NCI-H1694 treated with DMSO at 0.1 percent for 48 hours (cell line): ENCODE results near the gene CALHM3.
"Not testable (repeated sequence)": the region's sequence is repeated elsewhere in the genome, so short reads cannot be mapped to it uniquely, and the experiment has no call there.

Experiments
- DNase-seq: peaks from one replicate; lab custom pipeline; 2025; lab: John Stamatoyannopoulos, UW

The CALHM3 gene

DNA sequence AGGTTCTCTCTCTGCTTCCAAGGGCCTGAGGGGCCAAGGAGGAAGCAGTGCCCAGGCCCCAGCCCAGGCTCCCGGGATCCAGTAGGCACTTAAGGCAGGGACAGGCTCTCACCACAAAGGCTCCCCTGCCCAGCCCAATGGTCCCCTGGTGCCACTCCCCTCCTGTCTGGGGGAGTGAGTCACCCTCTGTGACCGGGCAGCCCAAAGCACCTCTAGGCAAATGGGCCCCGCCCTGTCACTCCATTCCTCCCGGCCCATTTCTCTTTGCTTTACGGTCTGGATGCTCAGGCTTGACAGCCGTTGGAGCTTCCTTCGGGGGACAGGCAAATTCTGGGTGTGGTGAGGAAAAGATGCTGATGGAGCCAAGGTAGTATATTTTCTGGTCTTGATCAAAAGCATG is at the start of gene CALHM3:
CALHM3 (minus strand) TSS at position 106 of the 400 bp plus-strand sequence. CDS start 208 bp downstream, outside the sequence.
- no peak for DNase-seq

GRCh38 chr10:103528549-103528948 is 49.5 kb upstream of the CALHM3 start:
- no peak for DNase-seq

- not testable (repeated sequence) for DNase-seq
Measured at GRCh38 chr10:103527476-103527875, 48.4 kb upstream of the CALHM3 start.

DNA sequence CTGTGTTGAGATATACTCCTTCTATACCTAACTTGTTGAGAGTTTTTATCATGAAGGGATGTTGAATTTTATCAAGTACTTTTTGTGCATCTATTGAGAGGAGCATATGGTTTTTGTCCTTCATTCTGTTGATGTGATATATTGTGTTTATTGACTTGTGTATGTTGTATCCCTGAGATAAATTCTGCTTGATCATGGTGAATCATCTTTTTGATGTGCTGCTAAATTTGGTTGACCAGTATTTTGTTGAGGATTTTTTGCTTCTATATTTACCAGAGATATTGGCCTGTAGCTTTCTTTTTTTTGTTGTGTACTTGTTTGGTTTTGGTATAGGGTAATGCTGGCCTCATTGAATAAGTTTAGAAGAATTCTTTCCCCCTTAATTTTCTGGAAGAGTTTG is 46.9 kb upstream of the CALHM3 start:
- DNase-seq, result no peak

DNA sequence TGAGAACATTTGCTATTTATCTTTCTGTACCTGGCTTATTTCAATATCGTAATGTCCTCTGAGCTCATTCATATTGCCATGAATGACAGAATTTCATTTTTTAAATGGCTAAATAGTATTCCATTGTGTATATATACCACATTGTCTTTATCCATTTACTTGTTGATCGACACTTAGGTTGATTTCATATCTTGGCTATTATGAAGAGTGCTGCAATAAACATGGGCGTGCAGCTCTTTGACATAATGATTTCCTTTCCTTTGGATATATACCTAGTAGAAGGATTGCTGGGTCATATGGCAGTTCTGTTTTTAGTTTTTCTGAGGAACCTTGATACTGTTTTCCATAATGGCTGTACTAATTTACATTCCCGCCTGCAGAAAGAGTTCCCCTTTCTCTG is 44.6 kb upstream of the CALHM3 start:
- no peak for DNase-seq

DNA sequence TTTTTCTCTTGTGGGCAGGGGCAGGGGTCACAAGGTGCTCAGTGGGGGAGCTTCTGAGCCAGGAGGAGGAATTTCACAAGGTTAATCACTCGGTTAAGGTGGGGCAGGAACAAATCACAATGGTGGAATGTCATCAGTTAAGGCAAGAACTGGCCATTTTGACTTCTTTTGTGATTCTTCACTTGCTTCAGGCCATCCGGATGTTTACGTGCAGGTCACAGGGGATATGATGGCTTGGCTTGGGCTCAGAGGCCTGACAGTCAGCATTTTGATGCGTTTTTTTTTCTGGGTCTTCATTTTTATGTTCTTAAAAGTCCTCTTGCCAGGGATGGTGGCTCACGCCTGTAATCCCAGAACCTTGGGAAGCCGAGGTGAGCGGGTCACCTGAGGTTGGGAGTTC is 43.0 kb upstream of the CALHM3 start:
- DNase-seq, result not testable (repeated sequence)

- no peak for DNase-seq
Measured at GRCh38 chr10:103519798-103520197, 40.8 kb upstream of the CALHM3 start.

- no peak for DNase-seq
Measured at GRCh38 chr10:103517234-103518085, 38.4 kb upstream of the CALHM3 start.

GRCh38 chr10:103514244-103514643 is 35.2 kb upstream of the CALHM3 start:
- DNase-seq, result no peak

- no peak for DNase-seq
Measured at GRCh38 chr10:103513380-103514060, 34.5 kb upstream of the CALHM3 start.

GRCh38 chr10:103512591-103513379 is 33.7 kb upstream of the CALHM3 start:
- DNase-seq, result no peak

DNA sequence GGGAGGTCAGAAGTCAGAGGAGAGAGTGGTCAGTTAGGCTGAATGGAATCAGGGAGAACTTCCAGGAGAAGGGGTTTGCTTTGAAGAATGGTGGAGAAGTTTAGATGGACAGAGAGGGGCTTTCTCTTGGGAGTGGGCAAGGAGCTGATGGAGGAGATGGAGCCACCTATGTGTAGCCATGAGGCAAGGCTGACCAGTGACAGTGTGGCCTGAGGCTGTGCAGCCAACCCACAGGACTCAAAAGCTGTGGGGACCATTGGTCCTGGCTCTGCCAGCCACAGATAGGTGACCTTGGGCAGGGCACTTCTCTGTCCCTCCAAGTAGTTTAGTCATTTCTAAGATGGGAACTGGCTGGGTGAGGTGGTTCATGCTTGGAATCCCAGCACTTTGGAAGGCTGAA is 33.1 kb upstream of the CALHM3 start:
- no peak for DNase-seq

DNA sequence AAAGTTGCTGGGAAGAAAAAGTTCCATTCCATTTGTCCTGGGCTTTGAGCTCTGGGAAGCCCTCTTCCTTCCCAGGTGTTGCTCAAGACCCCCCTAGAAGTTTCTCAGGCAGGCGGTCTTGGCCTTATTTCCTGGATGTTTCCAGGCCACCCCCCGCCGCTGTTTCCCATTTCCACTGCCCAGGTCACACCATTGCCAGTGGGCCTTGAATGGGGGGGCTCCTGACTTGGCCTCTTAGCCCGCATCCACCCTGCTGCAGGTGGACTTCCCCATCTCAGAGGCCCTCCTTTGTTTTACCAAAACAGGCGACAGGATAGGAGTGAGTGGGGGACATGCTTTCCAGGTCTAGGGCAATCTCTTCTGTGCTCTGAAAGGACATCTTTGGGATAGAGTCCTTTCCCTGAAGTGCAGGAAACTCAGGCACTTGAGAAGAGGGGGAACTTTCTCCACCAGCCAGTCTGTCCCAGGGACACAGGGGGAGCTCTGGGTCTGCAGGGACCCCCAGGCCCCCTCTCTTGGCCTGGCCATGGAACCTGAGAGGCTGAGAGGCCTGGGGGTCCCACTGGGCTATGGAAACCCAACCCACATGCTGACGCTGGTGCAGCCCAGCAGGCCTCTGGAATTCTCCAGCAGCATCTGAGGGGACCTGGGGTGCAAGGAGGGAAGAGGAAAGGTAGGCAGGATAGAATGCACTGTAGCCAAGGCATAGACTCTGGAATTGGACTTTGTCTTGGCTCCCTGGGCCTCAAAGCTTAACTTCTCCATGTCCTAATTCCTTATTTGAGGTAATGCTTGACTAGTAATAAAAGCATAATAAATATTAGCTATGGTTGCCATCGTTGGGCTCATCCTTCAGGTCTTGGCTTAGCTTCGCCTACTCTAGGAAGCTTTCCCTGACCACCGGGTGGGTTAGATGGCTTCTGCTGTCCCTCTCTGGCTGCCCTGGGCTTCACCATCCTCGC is 32.0 kb upstream of the CALHM3 start:
- no peak for DNase-seq

- no peak for DNase-seq
Measured at GRCh38 chr10:103510046-103510685, 31.1 kb upstream of the CALHM3 start.

DNA sequence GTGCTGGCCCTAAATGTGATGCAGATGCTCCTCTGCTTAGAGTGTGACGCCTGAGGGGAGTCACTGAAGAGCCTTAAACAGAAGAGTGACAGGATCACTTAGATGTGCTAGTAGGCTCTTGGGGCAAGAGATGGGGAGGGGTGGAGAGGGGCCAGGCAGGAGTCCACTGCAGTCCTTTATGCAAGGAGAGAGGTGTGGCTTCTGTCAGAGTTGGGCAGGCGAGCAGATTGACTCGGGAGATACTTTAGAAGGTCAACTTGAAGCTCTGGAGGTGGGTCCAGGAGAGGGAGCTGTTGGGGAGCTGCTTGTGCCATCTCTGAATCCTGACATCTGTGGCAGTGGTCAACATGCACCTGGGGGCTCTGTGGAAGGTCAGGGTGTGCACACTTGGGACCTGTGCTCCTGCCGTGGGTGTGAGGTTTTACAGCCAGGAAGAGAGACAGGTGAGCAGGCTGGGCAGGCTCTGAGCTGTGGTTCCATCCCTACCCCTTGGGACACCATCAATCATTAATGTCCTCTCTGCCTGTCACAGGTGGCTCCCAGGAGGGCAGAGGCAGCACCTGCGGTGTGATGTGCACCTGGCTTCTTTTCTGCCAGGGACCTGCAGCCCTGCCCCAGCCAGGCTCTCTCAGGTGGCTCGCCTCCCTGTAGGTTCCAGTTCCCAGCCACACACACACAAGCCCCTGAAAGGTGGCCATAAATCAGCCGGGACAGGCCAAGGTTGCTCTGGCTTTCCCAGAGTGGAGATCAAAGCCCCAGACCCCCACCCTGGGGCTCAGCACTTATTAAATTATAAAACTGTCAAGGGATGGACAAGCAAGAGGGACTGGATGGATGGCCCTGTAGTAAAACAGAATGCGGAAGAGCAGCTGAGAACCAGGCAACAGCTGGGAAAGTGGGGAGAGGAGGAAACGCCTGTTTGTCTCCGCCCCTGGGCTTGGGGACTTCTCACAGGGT is 28.5 kb upstream of the CALHM3 start:
- no peak for DNase-seq

DNA sequence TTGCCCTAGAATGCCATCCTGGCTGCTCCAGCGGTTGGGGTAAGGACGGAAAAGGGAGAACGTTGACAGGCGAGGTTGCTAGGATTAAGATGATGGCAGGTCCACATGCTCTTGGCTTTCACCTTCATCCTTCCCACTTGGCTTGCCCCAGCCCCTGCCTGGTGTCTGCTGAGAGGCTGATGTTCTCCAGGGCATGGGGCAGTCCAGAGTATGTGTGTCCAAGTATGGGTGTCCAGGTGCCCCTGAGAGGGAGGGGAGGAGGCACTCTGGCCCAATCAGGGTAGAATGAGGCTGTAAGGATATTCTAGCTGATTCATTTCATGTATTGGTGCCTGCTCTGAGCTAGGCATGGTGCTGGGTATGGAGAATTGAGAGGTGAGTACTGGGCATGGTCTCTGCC is 27.0 kb upstream of the CALHM3 start:
- no peak for DNase-seq

DNA sequence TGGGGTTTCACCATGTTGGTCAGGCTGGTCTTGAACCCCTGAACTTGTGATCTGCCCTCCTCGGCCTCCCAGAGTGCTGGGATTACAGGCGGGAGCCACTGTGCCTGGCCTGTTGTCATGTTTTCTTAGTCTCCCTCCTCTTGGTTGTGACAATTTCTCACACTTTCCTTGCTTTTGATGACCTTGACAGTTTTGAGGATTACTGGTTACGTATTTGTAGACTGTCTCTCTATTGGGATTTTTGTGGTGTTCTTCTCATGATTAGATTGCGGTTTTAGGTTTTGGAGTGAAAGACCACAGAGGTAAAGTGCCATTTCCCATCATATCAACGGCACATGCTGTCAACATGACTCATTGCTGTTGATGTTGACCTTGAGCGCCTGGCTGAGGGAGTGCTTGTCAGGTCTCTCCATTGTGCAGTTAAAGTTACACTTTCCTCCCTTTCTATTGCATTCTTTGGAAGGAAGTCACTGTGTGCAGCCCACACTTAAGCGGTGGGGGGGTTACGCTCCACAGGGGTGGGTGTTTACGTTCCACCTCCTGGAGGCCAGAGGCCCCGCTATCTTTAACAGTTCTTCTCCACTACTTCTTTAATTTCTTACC is 25.2 kb upstream of the CALHM3 start:
- no peak for DNase-seq

GRCh38 chr10:103503777-103504176 is 24.7 kb upstream of the CALHM3 start:
- DNase-seq, result not testable (repeated sequence)
